Mammary epithelial cell (primary cell): Measurements from ENCODE around the gene BAZ1B.

ENCODE experiments used
- CTCF ChIP-seq, 2 donors: IDR thresholded peaks in 1 of 2; conservative IDR thresholded peaks in 1 of 2; 2 replicates each; pipeline ENCODE4 v1.5.1; 2011 to 2012; ENCODE audit warnings: inconsistent platforms in 2 of 2, low read length in 2 of 2, mild to moderate bottlenecking in 2 of 2, control low read depth in 1 of 2, low read depth in 1 of 2; ENCODE audit not compliant: insufficient read depth in 1 of 2; ENCODE audit errors: extremely low read depth in 1 of 2
- EZH2 ChIP-seq: IDR thresholded peaks from 2 replicates; pipeline ENCODE4 v1.6.1; 2012; ENCODE audit warnings: low read length, inconsistent platforms, borderline replicate concordance

GRCh38 chr7:73429622-73430505, 92.2 kb downstream of the BAZ1B start:
- TF ChIP-seq CTCF (conservative IDR thresholded peaks at IDR 0.05 in 1 of 2, IDR thresholded peaks at IDR 0.05 in 1 of 2; ENCODE audit: extremely low read depth in 1 of 2, insufficient read depth in 1 of 2, low read depth in 1 of 2, low read length in 2 of 2) (no peak), EZH2 (no peak)
